ENCODE measurements around the gene SEC24D. TPM values are rescaled to one million over a fixed set of nuclear protein-coding genes. Genes with fewer than 3 reads are reported as not detected.
A peak's percentile ranks its signal among the peaks of the same experiment; 100 is the strongest.

The SEC24D gene
- total RNA-seq, 1 experiment from 2014 or later: 61.5 TPM

GRCh38 chr4:118680808-118681207 is 155.1 kb downstream of the SEC24D start:
- Histone ChIP-seq H4K5ac (ENCODE audit: insufficient read length, low read depth, low read length) (no peak overlapping the region), H3K23ac (ENCODE audit: insufficient read length, low read depth, low read length) (no peak overlapping the region), H2BK5ac (ENCODE audit: insufficient read length, low read length) (no peak overlapping the region), H2AFZ (ENCODE audit: low read length) (no peak overlapping the region), H4K8ac (replicated peaks; ENCODE audit: insufficient read length, low read depth, low read length) (no peak overlapping the region), H3K4me2 (ENCODE audit: insufficient read depth, insufficient read length, low read length) (no peak overlapping the region), H3K9ac (ENCODE audit: extremely low read depth, insufficient read length, low read length) (no peak overlapping the region), H3K27me3 (ENCODE audit: insufficient read depth, low read length) (no peaks in the 10 kb centered on the region), H3K79me2 (ENCODE audit: insufficient read depth, low read length) (no peaks in the 10 kb centered on the region; the same call in 1 of the 2 replicates), H2BK12ac (ENCODE audit: insufficient read length, low read depth, low read length) (no peak overlapping the region), H3K14ac (ENCODE audit: insufficient read depth, low read length) (no peak overlapping the region), H3K23me2 (ENCODE audit: insufficient read length, low read depth, low read length, poor library complexity, severe bottlenecking) (no peaks in the 10 kb centered on the region), H3K4me1 (ENCODE audit: insufficient read depth, low read length) (no peaks in the 10 kb centered on the region), H3K9me3 (ENCODE audit: control insufficient read depth, low read depth, low read length) (no peaks in the 10 kb centered on the region), H3K4ac (ENCODE audit: low read depth, low read length) (no peak overlapping the region), H3K18ac (ENCODE audit: insufficient read length, low read depth, low read length) (no peak overlapping the region), H3K56ac (ENCODE audit: insufficient read length, low read depth, low read length) (no peak overlapping the region), H2AK5ac (ENCODE audit: insufficient read length, low read length) (no peak overlapping the region), H4K20me1 (ENCODE audit: control insufficient read depth, insufficient read depth, insufficient read length) (no peaks in the 10 kb centered on the region), H3K79me1 (ENCODE audit: insufficient read depth, low read depth, low read length, poor library complexity, severe bottlenecking) (no peaks in the 10 kb centered on the region), H2BK120ac (ENCODE audit: low read depth, low read length, poor library complexity, severe bottlenecking) (no peak overlapping the region), H3T11ph (ENCODE audit: low read length) (no peak overlapping the region), H4K91ac (ENCODE audit: insufficient read length, low read depth, low read length) (no peak overlapping the region), H3K27ac (ENCODE audit: insufficient read length, low read depth, low read length) (no peak overlapping the region), H2BK20ac (ENCODE audit: low read depth, low read length, poor library complexity, severe bottlenecking) (no peak overlapping the region), H2BK15ac (ENCODE audit: low read depth, low read length) (no peak overlapping the region)
- no peak overlapping the region for H3K27ac Mint-ChIP-seq
- H3K4me3 Mint-ChIP-seq: no peak overlapping the region
- no peaks in the 10 kb centered on the region for H3K9me3 Mint-ChIP-seq
- H3K36me3 Mint-ChIP-seq (ENCODE audit: insufficient read depth in 1 of 3, low read depth in 3 of 3): no peaks in the 10 kb centered on the region
- peak; percentile 33 for DNase-seq
- no CpG with 5 or more reads among the region's 1 CpG for WGBS (ENCODE audit: extremely low coverage, insufficient read length, low lambda C conversion rate)
- H3K27me3 Mint-ChIP-seq (ENCODE audit: low read depth): no peaks in the 10 kb centered on the region; the same call in 1 of the 2 replicates
- peaks cover 8 to 9% of the 10 kb centered on the region in 2 experiments for H3K4me1 Mint-ChIP-seq
- TF ChIP-seq CTCF (conservative IDR thresholded peaks at IDR 0.05): no peak
